Spleen (tissue), 11 donors: Measurements from ENCODE around the gene SPHK2. TPM values are rescaled to one million over a fixed set of nuclear protein-coding genes. Genes with fewer than 3 reads are reported as not detected.

Source experiments
- DNase-seq: peaks from one replicate; pipeline ENCODE4 v3.0.0-alpha.2; 2020
- H3K27ac ChIP-seq, 8 donors: fragments of 200-600 bp; sonication (generic) in 7 of 8; 1 replicate in 4 of 8; 2 replicates in 4 of 8; pipeline versions ENCODE4 v1.5.0 to v1.8.0; 2016 to 2021; ENCODE audit warnings: inconsistent platforms in 4 of 8, mild to moderate bottlenecking in 4 of 8, moderate library complexity in 1 of 8
- H3K27me3 ChIP-seq, 7 donors: fragments of 200-600 bp; sonication (generic) in 6 of 7; replicated peaks in 1 of 7; 1 replicate in 4 of 7; 2 replicates in 3 of 7; pipeline versions ENCODE4 v1.5.0 to v1.8.0; 2016 to 2021; ENCODE audit warnings: inconsistent platforms in 3 of 7, mild to moderate bottlenecking in 1 of 7
- H3K36me3 ChIP-seq, 6 donors: fragments of 200-600 bp; sonication (generic) in 5 of 6; 1 replicate in 4 of 6; 2 replicates in 2 of 6; pipeline versions ENCODE4 v1.5.0 to v1.8.0; 2016 to 2021; ENCODE audit warnings: inconsistent platforms in 2 of 6
- H3K4me1 ChIP-seq, 6 donors: fragments of 200-600 bp; sonication (generic) in 5 of 6; 1 replicate in 3 of 6; 2 replicates in 3 of 6; pipeline versions ENCODE4 v1.5.0 to v1.8.0; 2016 to 2021; ENCODE audit warnings: inconsistent platforms in 3 of 6
- H3K4me3 ChIP-seq, 8 donors: fragments of 200-600 bp; sonication (generic) in 7 of 8; 1 replicate in 4 of 8; 2 replicates in 4 of 8; pipeline versions ENCODE4 v1.5.0 to v1.8.0; 2016 to 2021; ENCODE audit warnings: inconsistent platforms in 4 of 8, mild to moderate bottlenecking in 4 of 8, moderate library complexity in 2 of 8
- H3K9me3 ChIP-seq, 8 donors: fragments of 200-600 bp; sonication (generic) in 7 of 8; 1 replicate in 4 of 8; 2 replicates in 4 of 8; pipeline versions ENCODE4 v1.5.0 to v1.8.0; 2016 to 2021; ENCODE audit warnings: inconsistent platforms in 4 of 8
- CTCF ChIP-seq, 11 experiments: fragments of 200-600 bp in 7 of 11; fragments of 450-650 bp in 4 of 11; sonication (generic) in 4 of 11; IDR thresholded peaks in 8 of 11; conservative IDR thresholded peaks in 3 of 11; 1 replicate in 7 of 11; 2 replicates in 4 of 11; pipeline versions ENCODE4 v1.4.0 to v1.8.0; 2016 to 2021; ENCODE audit warnings: antibody characterized with exemption in 11 of 11, inconsistent platforms in 4 of 11, mild to moderate bottlenecking in 1 of 11
- POLR2A ChIP-seq, 3 donors: fragments of 450-650 bp; IDR thresholded peaks; one replicate each; pipeline ENCODE4 v1.5.1; 2017; ENCODE audit warnings: antibody characterized with exemption in 3 of 3, mild to moderate bottlenecking in 1 of 3
- POLR2AphosphoS5 ChIP-seq, 3 donors: sonication (generic); formaldehyde crosslinking; IDR thresholded peaks; one replicate each; pipeline ENCODE4 v1.5.1; 2017; ENCODE audit warnings: antibody characterized with exemption in 3 of 3
- WGBS, 5 donors: extraction: QIAGEN DNeasy Blood & Tissue Kit in 3 of 5; methylation state at CpG; one replicate each; pipeline versions ENCODE4 v1.1.5 to v1.1.7; 2013 to 2018; 5-methylcytosine and 5-hydroxymethylcytosine counted together
- intact Hi-C: fragments of 100-400 bp; cut with DNase I; formaldehyde crosslinking; loops from one replicate; pipeline ENCODE4 v1.15.0; 2023; ENCODE audit warnings: low total_unique reads
- polyA plus RNA-seq, 3 donors: library from polyadenylated mRNA; stranded (reverse); fragments of 200-250 nt; gene quantifications; one replicate each; pipeline ENCODE4 v1.2.1, GENCODE V29; 2013
- total RNA-seq, 7 donors: library from RNA; depleted of rRNA in 3 of 7; stranded (reverse); fragments of >200 nt in 3 of 7; fragmentation: NEBNext Ultra II Directional in 4 of 7; extraction: Animal tissue kit (Norgen Biotek cat#: 25700) in 4 of 7; gene quantifications; one replicate each; pipeline versions ENCODE4 v1.1.0 to v1.2.1, GENCODE V29; 2016 to 2021
- donor health status: healthy with polysubstance abuse.
- donor health status: DM: no; HTN: no; CAD: no; lungs with moderate emphysema.
- donor health status: DM: no; HTN: no; CAD: no.
- donor health status: Bipolar disorder and iron deficiency.
- donor health status: healthy.
- donor health status: DM: no; HTN: no; CAD: no.
- donor health status: DM: yes; HTN: yes; CAD: no.

The SPHK2 gene
- total and polyA plus RNA-seq, 10 donors: 7.9 to 26.5 (median 21.3) TPM

- H3K36me3 ChIP-seq: no peaks in the 10 kb centered on the region
- DNase-seq: no peak
- 91 to 95% (median 95%) methylated on average over 21 to 26 of the region's 26 CpGs for WGBS, 5 donors
Observed at GRCh38 chr19:48669903-48670668, 50.8 kb downstream of the SPHK2 start.

GRCh38 chr19:48670699-48671445 lies 51.6 kb downstream of the SPHK2 start:
- 89 to 92% (median 89%) methylated on average over 15 to 21 of the region's 21 CpGs for WGBS, 5 donors
- Histone ChIP-seq H3K36me3 (no peaks in the 10 kb centered on the region), H3K27ac (no peak overlapping the region), H3K4me1 (peaks cover 7 to 17% (median 13%) of the 10 kb centered on the region in 6 donors), H3K27me3 (no peaks in the 10 kb centered on the region), H3K4me3 (no peak overlapping the region), H3K9me3 (no peaks in the 10 kb centered on the region)
- DNase-seq: no peak
- intact Hi-C loops: no loop called here
- TF ChIP-seq POLR2AphosphoS5 (IDR thresholded peaks at IDR 0.05) (no peak), POLR2A (IDR thresholded peaks at IDR 0.05) (no peak), CTCF (IDR thresholded peaks at IDR 0.05 in 8 of 11, conservative IDR thresholded peaks at IDR 0.05 in 3 of 11) (no peak)

More at GRCh38 chr19:48669903-48670668, 50.8 kb downstream of the SPHK2 start:
- intact Hi-C loops: no loop called here
- TF ChIP-seq POLR2AphosphoS5 (IDR thresholded peaks at IDR 0.05) (no peak), CTCF (IDR thresholded peaks at IDR 0.05 in 8 of 11, conservative IDR thresholded peaks at IDR 0.05 in 3 of 11) (no peak), POLR2A (IDR thresholded peaks at IDR 0.05) (no peak)
- Histone ChIP-seq H3K4me1 (peaks cover under 1 to 9% (median 5%) of the 10 kb centered on the region in 6 donors), H3K4me3 (no peak overlapping the region), H3K9me3 (no peaks in the 10 kb centered on the region), H3K27ac (no peak overlapping the region), H3K27me3 (no peaks in the 10 kb centered on the region)

- TF ChIP-seq POLR2A (IDR thresholded peaks at IDR 0.05): no peak
- H3K36me3 ChIP-seq: no peaks in the 10 kb centered on the region
- DNase-seq: no peak
- H3K27ac ChIP-seq: no peak overlapping the region
- peaks cover 7 to 19% (median 13%) of the 10 kb centered on the region in 6 donors for H3K4me1 ChIP-seq
- no peaks in the 10 kb centered on the region for H3K9me3 ChIP-seq
- intact Hi-C loops: no loop called here
- H3K4me3 ChIP-seq: no peak overlapping the region
- H3K27me3 ChIP-seq: no peaks in the 10 kb centered on the region
- 78 to 91% (median 83%) methylated on average over 6 to 10 of the region's 10 CpGs for WGBS, 5 donors
Observed at GRCh38 chr19:48671446-48671995, 52.2 kb downstream of the SPHK2 start.

GRCh38 chr19:48672994-48673393 lies 53.7 kb downstream of the SPHK2 start, which contains the start of gene NTN5:
Gene NTN5, minus strand, starts transcription at chr19:48673017. Its CDS starts 2,031 bp downstream, at chr19:48670986.
- H3K27me3 ChIP-seq: no peaks in the 10 kb centered on the region
- no peaks in the 10 kb centered on the region for H3K9me3 ChIP-seq
- intact Hi-C loops: no loop called here
- no peak for DNase-seq
- H3K27ac ChIP-seq: no peak within 1 kb of the TSS
- H3K36me3 ChIP-seq: no peaks in the 10 kb centered on the region
- TF ChIP-seq POLR2AphosphoS5 (IDR thresholded peaks at IDR 0.05) (no peak), POLR2A (IDR thresholded peaks at IDR 0.05) (no peak), CTCF (IDR thresholded peaks at IDR 0.05 in 8 of 11, conservative IDR thresholded peaks at IDR 0.05 in 3 of 11) (no peak)
- no peak within 1 kb of the TSS for H3K4me3 ChIP-seq
- H3K4me1 ChIP-seq: peaks cover 7 to 19% (median 13%) of the 10 kb centered on the region in 6 donors
- 76 to 91% (median 89%) methylated on average over 5 to 25 of the region's 25 CpGs for WGBS, 5 donors
